Thyroid gland (tissue), 4 donors: ENCODE data around the gene KCNAB1. TPM values are rescaled to one million over a fixed set of nuclear protein-coding genes. Genes with fewer than 3 reads are reported as not detected.

Source experiments
- DNase-seq, 2 donors: peaks; one replicate each; pipeline ENCODE4 v3.0.0-alpha.2; 2019
- H3K27ac ChIP-seq, 3 donors: fragments of 200-600 bp; sonication (generic); 1 replicate in 2 of 3; 2 replicates in 1 of 3; pipeline ENCODE4 v1.5.1; 2016 to 2019; ENCODE audit warnings: mild to moderate bottlenecking in 1 of 3, moderate library complexity in 1 of 3
- H3K27me3 ChIP-seq: fragments of 200-600 bp; sonication (generic); one replicate; pipeline ENCODE4 v1.5.1; 2019
- H3K36me3 ChIP-seq, 2 donors: fragments of 200-600 bp; sonication (generic); one replicate each; pipeline ENCODE4 v1.5.1; 2016 to 2019
- H3K4me1 ChIP-seq, 2 donors: fragments of 200-600 bp; sonication (generic); one replicate each; pipeline ENCODE4 v1.5.1; 2017 to 2019
- H3K4me3 ChIP-seq, 3 donors: fragments of 200-600 bp; sonication (generic); replicated peaks in 1 of 3; 1 replicate in 2 of 3; 2 replicates in 1 of 3; pipeline ENCODE4 v1.5.1; 2016; ENCODE audit warnings: mild to moderate bottlenecking in 1 of 3
- H3K9me3 ChIP-seq: fragments of 200-600 bp; sonication (generic); one replicate; pipeline ENCODE4 v1.5.1; 2017
- POLR2A ChIP-seq, 2 donors: fragments of 450-650 bp; IDR thresholded peaks; one replicate each; pipeline ENCODE4 v1.6.1; 2017; ENCODE audit warnings: antibody characterized with exemption in 2 of 2, mild to moderate bottlenecking in 2 of 2, moderate library complexity in 1 of 2
- WGBS, 2 donors: methylation state at CpG; one replicate each; pipeline ENCODE4 v1.1.5; 2017; 5-methylcytosine and 5-hydroxymethylcytosine counted together
- intact Hi-C: fragments of 100-400 bp; cut with DNase I; formaldehyde crosslinking; loops from one replicate; pipeline ENCODE4 v1.15.1; 2023
- total RNA-seq, 4 donors: library from RNA; depleted of rRNA; stranded (reverse); fragments of >200 nt; gene quantifications; one replicate each; pipeline ENCODE4 v1.2.3, GENCODE V29; 2016
- TF ChIP-seq, protein P1 (sequence below), 6 experiments: fragments of 200-600 bp in 3 of 6; fragments of 450-650 bp in 3 of 6; sonication (generic) in 3 of 6; IDR thresholded peaks; one replicate each; pipeline ENCODE4 v1.5.1; 2016 to 2019; ENCODE audit warnings: antibody characterized with exemption in 6 of 6, mild to moderate bottlenecking in 2 of 6, inconsistent platforms in 1 of 6, moderate library complexity in 1 of 6

KCNAB1 gene
- total RNA-seq, 4 donors from 2014 or later: 19.3 to 26.1 (median 22.9) TPM

DNA sequence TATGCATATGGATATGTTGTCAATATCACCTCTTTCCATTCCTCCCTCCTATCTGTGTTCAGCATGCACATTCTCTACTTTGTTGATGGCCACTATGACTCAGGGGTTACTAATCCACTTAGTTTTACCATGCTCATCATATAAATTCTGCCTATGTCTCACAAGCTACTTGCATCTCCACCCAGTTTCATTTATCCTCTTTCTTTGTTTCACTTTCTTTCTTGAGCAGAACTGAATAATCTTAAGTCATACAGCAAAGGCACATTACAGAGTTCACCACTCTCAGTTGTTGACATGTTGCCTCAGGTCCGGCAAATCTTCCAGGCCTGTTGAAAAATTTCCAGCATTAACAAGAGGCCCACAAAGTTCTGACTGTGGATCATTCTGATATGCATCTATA, 363.0 kb downstream of the KCNAB1 start:
- Histone ChIP-seq H3K4me1 (peaks cover 33 to 41% of the 10 kb centered on the region in 2 donors), H3K9me3 (no peaks in the 10 kb centered on the region), H3K27ac (peak overlapping the region; percentile 40 to 77 (median 67)), H3K27me3 (no peaks in the 10 kb centered on the region), H3K4me3 (no peak overlapping the region), H3K36me3 (no peaks in the 10 kb centered on the region)
- DNase-seq: no peak
- WGBS, 2 donors: 30 to 41% methylated on average over 1 of the region's 1 CpG
- no peak for TF ChIP-seq POLR2A (IDR thresholded peaks at IDR 0.05)
- TF ChIP-seq, protein P1, sequence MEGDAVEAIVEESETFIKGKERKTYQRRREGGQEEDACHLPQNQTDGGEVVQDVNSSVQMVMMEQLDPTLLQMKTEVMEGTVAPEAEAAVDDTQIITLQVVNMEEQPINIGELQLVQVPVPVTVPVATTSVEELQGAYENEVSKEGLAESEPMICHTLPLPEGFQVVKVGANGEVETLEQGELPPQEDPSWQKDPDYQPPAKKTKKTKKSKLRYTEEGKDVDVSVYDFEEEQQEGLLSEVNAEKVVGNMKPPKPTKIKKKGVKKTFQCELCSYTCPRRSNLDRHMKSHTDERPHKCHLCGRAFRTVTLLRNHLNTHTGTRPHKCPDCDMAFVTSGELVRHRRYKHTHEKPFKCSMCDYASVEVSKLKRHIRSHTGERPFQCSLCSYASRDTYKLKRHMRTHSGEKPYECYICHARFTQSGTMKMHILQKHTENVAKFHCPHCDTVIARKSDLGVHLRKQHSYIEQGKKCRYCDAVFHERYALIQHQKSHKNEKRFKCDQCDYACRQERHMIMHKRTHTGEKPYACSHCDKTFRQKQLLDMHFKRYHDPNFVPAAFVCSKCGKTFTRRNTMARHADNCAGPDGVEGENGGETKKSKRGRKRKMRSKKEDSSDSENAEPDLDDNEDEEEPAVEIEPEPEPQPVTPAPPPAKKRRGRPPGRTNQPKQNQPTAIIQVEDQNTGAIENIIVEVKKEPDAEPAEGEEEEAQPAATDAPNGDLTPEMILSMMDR (IDR thresholded peaks at IDR 0.05): no peak
- intact Hi-C loops: no loop called here

DNA sequence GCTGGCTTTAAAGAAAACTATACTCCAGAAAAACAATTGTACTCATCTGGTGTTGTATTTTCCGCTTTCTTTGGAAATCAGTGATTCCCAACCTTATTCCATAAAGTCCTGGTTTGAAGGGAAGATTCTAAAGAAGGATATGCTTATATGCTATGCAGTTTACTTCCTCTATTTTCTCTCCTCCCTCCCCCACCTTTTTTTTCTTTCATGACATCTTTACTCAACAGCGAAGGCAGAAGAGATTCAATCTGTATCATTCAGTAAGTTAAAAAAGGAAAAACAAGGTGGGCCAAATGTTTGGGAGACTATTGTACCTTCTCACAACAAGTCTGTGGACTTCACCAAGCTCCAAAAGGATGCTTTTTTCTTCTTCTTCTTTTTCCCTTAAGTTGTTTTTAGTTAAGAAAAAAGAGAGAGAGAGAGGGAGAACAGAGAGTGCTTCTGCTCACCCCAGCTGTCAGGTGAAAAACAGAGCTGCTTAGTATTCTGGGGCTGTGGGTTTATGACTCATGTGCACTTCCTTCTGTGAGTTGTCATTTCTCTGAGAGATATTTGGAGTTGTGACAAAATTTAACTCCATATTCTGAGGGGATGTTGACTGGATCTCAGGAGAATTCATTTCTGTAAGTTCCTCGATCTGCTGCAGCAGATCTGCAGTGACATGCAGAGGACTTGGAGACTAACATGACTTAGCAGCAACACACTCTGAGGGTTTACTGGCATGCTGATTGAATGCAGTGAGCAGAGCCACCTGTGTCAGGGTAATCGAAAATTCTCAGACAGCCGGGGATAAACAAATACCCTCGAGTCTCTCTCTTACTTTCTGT, 363.8 kb downstream of the KCNAB1 start:
- no peak overlapping the region for H3K4me3 ChIP-seq
- no peaks in the 10 kb centered on the region for H3K36me3 ChIP-seq
- intact Hi-C loops: no loop called here
- H3K27ac ChIP-seq: peak overlapping the region; percentile 40 to 77 (median 67)
- peak in 1 of 2 donors; percentile 16 for TF ChIP-seq POLR2A (IDR thresholded peaks at IDR 0.05)
- TF ChIP-seq, protein P1 (IDR thresholded peaks at IDR 0.05): no peak
- no peaks in the 10 kb centered on the region for H3K9me3 ChIP-seq
- no peaks in the 10 kb centered on the region for H3K27me3 ChIP-seq
- peak in 1 of 2 donors; percentile 7 for DNase-seq
- peaks cover 36 to 43% of the 10 kb centered on the region in 2 donors for H3K4me1 ChIP-seq
- 46 to 47% methylated on average over 6 of the region's 6 CpGs for WGBS, 2 donors

DNA sequence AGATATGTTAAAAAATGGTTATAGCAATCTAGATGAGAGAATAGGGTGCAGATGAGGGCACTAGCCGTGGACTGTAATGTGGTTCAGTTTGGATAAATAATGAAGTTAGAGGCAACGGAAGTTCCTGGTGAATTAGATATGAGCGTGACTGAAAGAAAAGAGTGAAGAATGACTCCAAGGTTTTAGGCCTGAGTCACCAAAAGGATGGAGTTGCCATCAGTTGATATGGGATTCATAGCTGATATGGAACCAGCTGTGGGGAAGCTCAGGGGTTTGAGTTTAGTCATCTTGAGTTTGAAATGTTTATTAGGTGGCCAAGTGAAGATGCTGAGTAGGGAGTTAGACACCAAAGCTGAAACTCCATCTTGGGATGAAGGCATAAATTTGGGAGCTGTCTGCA, 368.4 kb downstream of the KCNAB1 start:
- TF ChIP-seq, protein P1 (IDR thresholded peaks at IDR 0.05): no peak
- TF ChIP-seq POLR2A (IDR thresholded peaks at IDR 0.05): no peak
- no peaks in the 10 kb centered on the region for H3K36me3 ChIP-seq
- no peaks in the 10 kb centered on the region for H3K9me3 ChIP-seq
- intact Hi-C loops: no loop called here
- DNase-seq: no peak
- H3K27ac ChIP-seq: peak overlapping the region in 2 of 3 donors; percentile 63 to 77
- no peaks in the 10 kb centered on the region for H3K27me3 ChIP-seq
- 95 to 98% methylated on average over 3 of the region's 3 CpGs for WGBS, 2 donors
- H3K4me1 ChIP-seq: peaks cover 40 to 49% of the 10 kb centered on the region in 2 donors
- H3K4me3 ChIP-seq: no peak overlapping the region

DNA sequence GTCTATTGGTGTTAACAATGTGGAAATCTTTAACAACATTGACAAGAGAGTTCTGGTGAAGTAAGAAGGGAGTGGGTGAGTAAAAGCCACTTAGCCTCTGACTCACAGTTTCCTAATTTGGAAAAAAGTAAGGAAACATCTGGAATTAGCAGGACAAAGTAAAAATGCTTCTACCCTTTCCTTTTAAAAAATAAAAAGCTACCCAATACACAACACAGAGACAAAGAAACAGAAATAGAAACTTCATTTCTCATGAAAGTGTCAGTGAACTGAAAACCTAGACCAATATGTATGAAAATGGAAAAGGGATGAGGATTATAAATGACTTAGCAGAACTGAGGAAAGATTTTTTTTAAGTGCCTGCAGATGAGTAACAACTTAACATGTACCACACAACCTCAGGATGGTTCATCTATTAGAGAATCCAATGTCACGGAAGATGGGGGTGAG, 369.1 kb downstream of the KCNAB1 start:
- Histone ChIP-seq H3K27me3 (no peaks in the 10 kb centered on the region), H3K36me3 (no peaks in the 10 kb centered on the region), H3K4me3 (no peak overlapping the region), H3K9me3 (no peaks in the 10 kb centered on the region), H3K4me1 (peaks cover 33 to 42% of the 10 kb centered on the region in 2 donors), H3K27ac (no peak overlapping the region)
- DNase-seq: no peak
- TF ChIP-seq, protein P1 (IDR thresholded peaks at IDR 0.05): no peak
- no peak for TF ChIP-seq POLR2A (IDR thresholded peaks at IDR 0.05)
- WGBS, 2 donors: 84 to 89% methylated on average over 1 of the region's 1 CpG
- intact Hi-C loops: no loop called here

DNA sequence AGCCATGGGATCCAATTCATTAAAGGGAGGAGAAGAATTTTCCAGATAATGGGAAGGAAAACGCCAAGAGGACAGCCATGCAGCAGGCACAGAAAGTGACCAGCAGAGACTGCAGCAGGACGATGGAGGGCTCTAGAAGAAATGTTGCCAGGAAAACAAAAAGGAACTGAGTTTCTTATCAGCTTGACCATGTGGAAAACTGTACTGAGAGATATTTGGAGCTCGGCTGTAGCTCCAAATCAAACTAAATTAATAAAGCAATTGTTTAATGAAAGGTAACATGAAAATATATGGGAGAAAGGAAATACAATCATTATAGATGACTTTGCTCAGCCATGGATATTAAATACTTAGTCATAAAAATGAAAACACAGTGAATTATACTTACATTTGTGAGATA, 370.8 kb downstream of the KCNAB1 start:
- DNase-seq: no peak
- H3K36me3 ChIP-seq: no peaks in the 10 kb centered on the region
- WGBS, 2 donors: 70 to 71% methylated on average over 3 of the region's 3 CpGs

More for the DNA sequence above, 370.8 kb downstream of the KCNAB1 start:
- intact Hi-C loops: no loop called here
- no peak overlapping the region for H3K4me3 ChIP-seq
- no peaks in the 10 kb centered on the region for H3K9me3 ChIP-seq
- no peak overlapping the region for H3K27ac ChIP-seq
- peaks cover 29 to 42% of the 10 kb centered on the region in 2 donors for H3K4me1 ChIP-seq
- H3K27me3 ChIP-seq: no peaks in the 10 kb centered on the region
- TF ChIP-seq, protein P1 (IDR thresholded peaks at IDR 0.05): no peak
- no peak for TF ChIP-seq POLR2A (IDR thresholded peaks at IDR 0.05)
